SK-N-SH (cell line): ENCODE measurements around the gene CYP2S1. TPM values are rescaled to one million over a fixed set of nuclear protein-coding genes. Genes with fewer than 3 reads are reported as not detected.

Experiments
- CTCF ChIA-PET: fragments of 300-600, 350-600 bp; formaldehyde crosslinking; extraction: SDS; loops from one replicate; lab custom pipeline; 2021; lab: Yijun Ruan, JAX
- POLR2A ChIA-PET: fragments of 350-600 bp; sonication (Branson Sonifier 250); formaldehyde crosslinking; extraction: SDS; loops from one replicate; lab custom pipeline; 2020; ENCODE audit warnings: antibody characterized with exemption, inconsistent platforms; lab: Yijun Ruan, JAX
- DNase-seq: peaks from one replicate; pipeline ENCODE4 v3.0.0; 2012
- H2AFZ ChIP-seq: fragments of 200-600 bp; sonication (generic); 2 replicates; pipeline ENCODE4 v1.8.1; 2016; ENCODE audit warnings: antibody characterized with exemption, mild to moderate bottlenecking, low read depth
- H3F3A ChIP-seq: fragments of 200-600 bp; sonication (generic); replicated peaks from 2 replicates; pipeline ENCODE3; 2016; ENCODE audit warnings: antibody characterized with exemption, mild to moderate bottlenecking; ENCODE audit not compliant: insufficient read depth
- H3K27ac ChIP-seq, 2 experiments: fragments of 200-500 bp in 1 of 2; fragments of 200-600 bp in 1 of 2; sonication (Bioruptor generic) in 1 of 2; sonication (generic), shearing (Covaris generic) in 1 of 2; 2 replicates each; pipeline versions ENCODE4 v1.5.1 to v1.6.1; 2014 to 2016; ENCODE audit warnings: low read depth in 2 of 2, inconsistent platforms in 1 of 2, low read length in 1 of 2, mild to moderate bottlenecking in 1 of 2, mixed read lengths in 1 of 2
- H3K27me3 ChIP-seq: fragments of 200-600 bp; sonication (generic), shearing (Covaris generic); 2 replicates; pipeline ENCODE4 v1.6.1; 2016; ENCODE audit warnings: mixed run types; ENCODE audit not compliant: insufficient read depth
- H3K36me3 ChIP-seq, 2 experiments: fragments of 200-500 bp in 1 of 2; fragments of 200-600 bp in 1 of 2; sonication (Bioruptor generic) in 1 of 2; sonication (generic) in 1 of 2; replicated peaks in 1 of 2; 2 replicates each; pipeline versions ENCODE3 to v1.5.1; 2014 to 2016; ENCODE audit warnings: low read length in 1 of 2, mild to moderate bottlenecking in 1 of 2; ENCODE audit not compliant: insufficient read depth in 2 of 2, control insufficient read depth in 1 of 2
- H3K4me1 ChIP-seq, 2 experiments: fragments of 200-500 bp in 1 of 2; fragments of 200-600 bp in 1 of 2; sonication (Bioruptor generic) in 1 of 2; sonication (generic), shearing (Covaris generic) in 1 of 2; 2 replicates each; pipeline versions ENCODE4 v1.5.1 to v1.6.1; 2014 to 2016; ENCODE audit warnings: low read depth in 1 of 2, low read length in 1 of 2, mixed run types in 1 of 2; ENCODE audit not compliant: insufficient read depth in 2 of 2, control insufficient read depth in 1 of 2
- H3K4me2 ChIP-seq: fragments of 200-600 bp; sonication (generic), shearing (Covaris generic); 2 replicates; pipeline ENCODE4 v1.6.1; 2017; ENCODE audit warnings: mixed run types
- H3K4me3 ChIP-seq, 2 experiments: fragments of 200-500 bp in 1 of 2; fragments of 200-600 bp in 1 of 2; sonication (Bioruptor generic) in 1 of 2; sonication (generic), shearing (Covaris generic) in 1 of 2; 2 replicates each; pipeline versions ENCODE4 v1.5.1 to v1.8.1; 2014 to 2016; ENCODE audit warnings: low read depth in 2 of 2, inconsistent platforms in 1 of 2, low read length in 1 of 2, mild to moderate bottlenecking in 1 of 2, mixed read lengths in 1 of 2, moderate library complexity in 1 of 2
- H3K79me2 ChIP-seq: fragments of 200-600 bp; sonication (generic); 2 replicates; pipeline ENCODE4 v1.8.1; 2017; ENCODE audit warnings: mild to moderate bottlenecking; ENCODE audit not compliant: insufficient read depth
- H3K9ac ChIP-seq: fragments of 200-600 bp; sonication (generic); 2 replicates; pipeline ENCODE4 v1.6.1; 2017; ENCODE audit warnings: mixed run types
- H3K9me2 ChIP-seq: fragments of 200-600 bp; sonication (generic); 2 replicates; pipeline ENCODE4 v1.6.1; 2017; ENCODE audit warnings: mixed run types
- H3K9me3 ChIP-seq: fragments of 200-600 bp; sonication (generic); 2 replicates; pipeline ENCODE4 v1.6.1; 2017; ENCODE audit warnings: mixed run types, mild to moderate bottlenecking, moderate library complexity
- H4K20me1 ChIP-seq: fragments of 200-600 bp; sonication (generic); 2 replicates; pipeline ENCODE4 v1.6.1; 2017; ENCODE audit warnings: mild to moderate bottlenecking, mixed run types; ENCODE audit not compliant: insufficient read depth
- CHD2 ChIP-seq: fragments of 150-350 bp; IDR thresholded peaks from 2 replicates; pipeline ENCODE4 v1.6.1; 2018; ENCODE audit warnings: low read length; ENCODE audit not compliant: partially characterized antibody
- ELF1 ChIP-seq: IDR thresholded peaks from 2 replicates; pipeline ENCODE4 v1.4.0; 2012
- EP300 ChIP-seq, 2 experiments: IDR thresholded peaks; 2 replicates each; pipeline versions ENCODE4 v1.4.0 to v1.6.1; 2012; ENCODE audit warnings: borderline replicate concordance in 1 of 2, low read depth in 1 of 2, low read length in 1 of 2
- GATA2 ChIP-seq: sonication (generic); formaldehyde crosslinking; IDR thresholded peaks from 2 replicates; pipeline ENCODE4 v1.5.0; 2020; ENCODE audit warnings: mild to moderate bottlenecking, missing genetic modification reagents
- IRF3 ChIP-seq: fragments of 150-350 bp; IDR thresholded peaks from 2 replicates; pipeline ENCODE4 v1.6.1; 2016; ENCODE audit warnings: mild to moderate bottlenecking, low read depth, low read length
- JUND ChIP-seq: IDR thresholded peaks from 2 replicates; pipeline ENCODE4 v1.4.0; 2012
- MAX ChIP-seq: IDR thresholded peaks from 2 replicates; pipeline ENCODE4 v1.4.0; 2012; ENCODE audit warnings: low read depth
- MEF2A ChIP-seq: IDR thresholded peaks from 2 replicates; pipeline ENCODE4 v1.4.0; 2012; ENCODE audit warnings: low read depth, borderline replicate concordance
- MXI1 ChIP-seq: IDR thresholded peaks from 2 replicates; pipeline ENCODE4 v1.6.1; 2012; ENCODE audit warnings: mild to moderate bottlenecking, low read depth, low read length, improper control_type of control experiment
- NRF1 ChIP-seq: IDR thresholded peaks from 2 replicates; pipeline ENCODE4 v1.6.1; 2012; ENCODE audit warnings: low read depth, mild to moderate bottlenecking, low read length
- PBX3 ChIP-seq: IDR thresholded peaks from 2 replicates; pipeline ENCODE4; 2012
- RAD21 ChIP-seq: IDR thresholded peaks from 2 replicates; pipeline ENCODE4 v1.6.1; 2012; ENCODE audit warnings: mild to moderate bottlenecking, low read length
- RFX5 ChIP-seq: IDR thresholded peaks from 2 replicates; pipeline ENCODE4 v1.6.1; 2012; ENCODE audit warnings: mild to moderate bottlenecking, improper control_type of control experiment, low read length
- SIN3A ChIP-seq: IDR thresholded peaks from 2 replicates; pipeline ENCODE4 v1.6.1; 2012; ENCODE audit warnings: low read depth, mild to moderate bottlenecking, low read length, moderate library complexity, borderline replicate concordance
- TCF12 ChIP-seq: IDR thresholded peaks from 2 replicates; pipeline ENCODE4 v1.4.0; 2012
- TEAD4 ChIP-seq: IDR thresholded peaks from 2 replicates; pipeline ENCODE4 v1.4.0; 2012; ENCODE audit warnings: mild to moderate bottlenecking, borderline replicate concordance; ENCODE audit not compliant: insufficient read depth
- ZBTB33 ChIP-seq: IDR thresholded peaks from 2 replicates; pipeline ENCODE4 v1.4.0; 2012; ENCODE audit warnings: low read depth, borderline replicate concordance
- WGBS: methylation state at CpG from one replicate; pipeline ENCODE4 v1.1.6; 2017; ENCODE audit warnings: low lambda C conversion rate; 5-methylcytosine and 5-hydroxymethylcytosine counted together
- polyA plus RNA-seq, 3 experiments: library from polyadenylated mRNA; depleted of rRNA; stranded (reverse); fragments of >200 nt; gene quantifications; 2 replicates each; pipeline ENCODE4 v1.2.3, GENCODE V29; 2012

CYP2S1 gene
- polyA plus RNA-seq, 1 of the 3 experiments (the other 2 are of a cell fraction): 0.67 TPM

- H3K36me3 ChIP-seq: no peaks in the 10 kb centered on the region
- H3K4me1 ChIP-seq: no peaks in the 10 kb centered on the region
- H3K9ac ChIP-seq: no peak overlapping the region
- ChIA-PET POLR2A (no interaction called here), CTCF (interaction anchor here (0.8 to 1.3 kb wide), 2 partner anchors 9 to 10 kb away, joined by 3 to 5 read pairs; no protein-coding TSS in a partner anchor)
- H3F3A ChIP-seq: peaks cover 4% of the 10 kb centered on the region
- no peak overlapping the region for H3K27ac ChIP-seq
- no peaks in the 10 kb centered on the region for H3K9me3 ChIP-seq
- H3K9me2 ChIP-seq: no peaks in the 10 kb centered on the region
- no peak for DNase-seq
- 50% methylated on average over 7 of the region's 7 CpGs for WGBS
- no peak overlapping the region for H3K4me2 ChIP-seq
- H2AFZ ChIP-seq: no peak overlapping the region
- no peaks in the 10 kb centered on the region for H4K20me1 ChIP-seq
- H3K27me3 ChIP-seq: peaks cover 45% of the 10 kb centered on the region
- no peaks in the 10 kb centered on the region for H3K79me2 ChIP-seq
- H3K4me3 ChIP-seq: no peak overlapping the region
- no peak for TF ChIP-seq CHD2
Observed at GRCh38 chr19:41154060-41154459, 39.0 kb upstream of the CYP2S1 start.

- H4K20me1 ChIP-seq: no peaks in the 10 kb centered on the region
- ChIA-PET CTCF (no interaction called here), POLR2A (no interaction called here)
- H3K79me2 ChIP-seq: no peaks in the 10 kb centered on the region
- peaks cover 34% of the 10 kb centered on the region for H3K27me3 ChIP-seq
- H3K4me3 ChIP-seq: no peak overlapping the region
- no peaks in the 10 kb centered on the region for H3K36me3 ChIP-seq
- H3K4me1 ChIP-seq: no peaks in the 10 kb centered on the region
- no peak for DNase-seq
- no peak overlapping the region for H3K4me2 ChIP-seq
- no peak overlapping the region for H3K9ac ChIP-seq
- no peak overlapping the region for H2AFZ ChIP-seq
- H3F3A ChIP-seq: peaks cover 4% of the 10 kb centered on the region
- 36% methylated on average over 2 of the region's 2 CpGs for WGBS
- TF ChIP-seq MXI1 (no peak), IRF3 (no peak), RFX5 (no peak)
- H3K9me2 ChIP-seq: no peaks in the 10 kb centered on the region
- H3K27ac ChIP-seq: no peak overlapping the region
- H3K9me3 ChIP-seq: no peaks in the 10 kb centered on the region
Observed at GRCh38 chr19:41156207-41156606, 36.8 kb upstream of the CYP2S1 start.

GRCh38 chr19:41159881-41160280 lies 33.1 kb upstream of the CYP2S1 start:
- Histone ChIP-seq H3K4me3 (no peak overlapping the region), H3K4me1 (no peaks in the 10 kb centered on the region), H3K9ac (no peak overlapping the region), H3F3A (peaks cover 4% of the 10 kb centered on the region), H3K27me3 (peaks cover 4% of the 10 kb centered on the region; the same call in 1 of the 2 replicates), H3K79me2 (no peaks in the 10 kb centered on the region), H4K20me1 (no peaks in the 10 kb centered on the region), H3K9me3 (no peaks in the 10 kb centered on the region), H2AFZ (no peak overlapping the region), H3K36me3 (no peaks in the 10 kb centered on the region), H3K27ac (no peak overlapping the region), H3K4me2 (no peak overlapping the region), H3K9me2 (no peaks in the 10 kb centered on the region)
- no peak for TF ChIP-seq TEAD4
- TF ChIP-seq MAX: no peak
- TF ChIP-seq ELF1: no peak
- TF ChIP-seq JUND: no peak
- TF ChIP-seq TCF12: no peak
- TF ChIP-seq SIN3A: no peak
- TF ChIP-seq RAD21: no peak
- no peak for TF ChIP-seq NRF1
- no peak for TF ChIP-seq EP300 (IDR thresholded peaks at IDR 0.05; ENCODE audit: borderline replicate concordance in 1 of 2, low read depth in 1 of 2, low read length in 1 of 2)
- TF ChIP-seq ZBTB33: no peak
- TF ChIP-seq MEF2A: no peak
- no peak for TF ChIP-seq PBX3
- no peak for TF ChIP-seq GATA2
- no peak for TF ChIP-seq RFX5
- 24% methylated on average over 2 of the region's 2 CpGs for WGBS
- ChIA-PET POLR2A (no interaction called here), CTCF (no interaction called here)
- no peak for DNase-seq
